Body of pancreas (tissue), 4 donors: ENCODE measurements around the gene VPS26C.

Experiments
- CTCF ChIP-seq, 7 experiments: fragments of 450-650 bp in 4 of 7; fragments of 200-600 bp in 3 of 7; sonication (generic) in 3 of 7; IDR thresholded peaks; one replicate each; pipeline ENCODE4 v1.5.1; 2016 to 2019; ENCODE audit warnings: antibody characterized with exemption in 7 of 7
- POLR2A ChIP-seq, 3 donors: fragments of 450-650 bp; IDR thresholded peaks; one replicate each; pipeline ENCODE4 v1.6.1; 2016; ENCODE audit warnings: antibody characterized with exemption in 3 of 3, mild to moderate bottlenecking in 2 of 3

- TF ChIP-seq CTCF (IDR thresholded peaks at IDR 0.05) (no peak), POLR2A (IDR thresholded peaks at IDR 0.05) (no peak)
Measured at GRCh38 chr21:37226041-37226920, 40.9 kb downstream of the VPS26C start.
